PC-3 (cell line): ENCODE measurements around the gene ATXN7L1.

ENCODE experiments used
- EZH2 ChIP-seq: fragments of 300-600 bp; sonication (generic); IDR thresholded peaks from one replicate; pipeline ENCODE4 v1.6.1; 2017; ENCODE audit warnings: antibody characterized with exemption, mild to moderate bottlenecking, low read length; ENCODE audit not compliant: unreplicated experiment
- TF ChIP-seq, protein P1 (sequence below): fragments of 300-600 bp; sonication (generic); conservative IDR thresholded peaks from 2 replicates; pipeline ENCODE4 v1.5.1; 2017; ENCODE audit warnings: antibody characterized with exemption, low read depth, mild to moderate bottlenecking, low read length

DNA sequence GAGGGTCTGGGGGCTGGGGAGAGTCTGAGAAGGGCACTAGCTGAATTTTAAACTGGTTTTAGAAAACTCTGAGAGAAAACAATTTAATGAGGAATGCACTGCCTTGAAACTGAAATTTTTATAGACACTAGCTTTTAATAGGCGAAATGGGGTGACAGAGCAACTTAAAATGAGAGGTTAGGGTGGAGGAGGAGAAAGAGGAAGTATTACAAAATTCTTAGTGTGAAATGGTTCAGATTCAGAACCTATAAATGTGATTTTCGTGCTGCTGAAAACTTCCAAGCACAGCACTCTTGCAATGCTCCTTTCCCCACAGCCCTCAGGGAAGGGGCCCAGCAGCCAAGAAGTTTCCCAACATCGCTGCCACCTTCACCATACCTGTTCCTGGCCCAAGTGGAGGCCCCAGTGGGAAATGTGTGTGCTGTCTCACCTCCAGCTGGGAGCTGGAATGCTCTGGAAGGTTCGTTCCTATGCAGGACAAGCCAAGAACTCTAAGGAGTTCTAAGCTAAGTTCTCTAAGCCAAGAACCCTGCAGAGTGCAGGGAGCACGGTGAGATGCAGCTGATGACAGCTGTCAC is 60.0 kb downstream of the ATXN7L1 start:
- TF ChIP-seq, protein P1, sequence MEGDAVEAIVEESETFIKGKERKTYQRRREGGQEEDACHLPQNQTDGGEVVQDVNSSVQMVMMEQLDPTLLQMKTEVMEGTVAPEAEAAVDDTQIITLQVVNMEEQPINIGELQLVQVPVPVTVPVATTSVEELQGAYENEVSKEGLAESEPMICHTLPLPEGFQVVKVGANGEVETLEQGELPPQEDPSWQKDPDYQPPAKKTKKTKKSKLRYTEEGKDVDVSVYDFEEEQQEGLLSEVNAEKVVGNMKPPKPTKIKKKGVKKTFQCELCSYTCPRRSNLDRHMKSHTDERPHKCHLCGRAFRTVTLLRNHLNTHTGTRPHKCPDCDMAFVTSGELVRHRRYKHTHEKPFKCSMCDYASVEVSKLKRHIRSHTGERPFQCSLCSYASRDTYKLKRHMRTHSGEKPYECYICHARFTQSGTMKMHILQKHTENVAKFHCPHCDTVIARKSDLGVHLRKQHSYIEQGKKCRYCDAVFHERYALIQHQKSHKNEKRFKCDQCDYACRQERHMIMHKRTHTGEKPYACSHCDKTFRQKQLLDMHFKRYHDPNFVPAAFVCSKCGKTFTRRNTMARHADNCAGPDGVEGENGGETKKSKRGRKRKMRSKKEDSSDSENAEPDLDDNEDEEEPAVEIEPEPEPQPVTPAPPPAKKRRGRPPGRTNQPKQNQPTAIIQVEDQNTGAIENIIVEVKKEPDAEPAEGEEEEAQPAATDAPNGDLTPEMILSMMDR, result no peak
- TF ChIP-seq EZH2, result no peak
